Iris pigment epithelial cell (primary cell): ENCODE data around the gene AWAT1.
"Not testable (repeated sequence)": the region's sequence is repeated elsewhere in the genome, so short reads cannot be mapped to it uniquely, and the experiment has no call there.

Experiments used
- DNase-seq: peaks from one replicate; pipeline ENCODE4 v3.0.0-alpha.2; 2011; ENCODE audit warnings: low read depth

The AWAT1 gene

GRCh38 chrX:70234355-70234754 lies at the start of gene AWAT1:
Gene AWAT1 (plus strand): TSS chrX:70234655. CDS start chrX:70234696, 41 bp downstream.
- DNase-seq = no peak

GRCh38 chrX:70190225-70190624 lies 44.2 kb upstream of the AWAT1 start:
- no peak for DNase-seq

GRCh38 chrX:70196961-70197720 lies 37.3 kb upstream of the AWAT1 start:
- DNase-seq = peak; percentile 55

- no peak for DNase-seq
Observed at GRCh38 chrX:70201732-70202131, 32.7 kb upstream of the AWAT1 start.

- DNase-seq = peak; percentile 12
Observed at GRCh38 chrX:70208479-70208878, 26.0 kb upstream of the AWAT1 start.

- not testable (repeated sequence) for DNase-seq
Observed at GRCh38 chrX:70209570-70209969, 24.9 kb upstream of the AWAT1 start.

- peak; percentile 44 for DNase-seq
Observed at GRCh38 chrX:70219938-70220764, 14.3 kb upstream of the AWAT1 start.

- DNase-seq = no peak
Observed at GRCh38 chrX:70226048-70226447, 8.4 kb upstream of the AWAT1 start.

- DNase-seq = no peak
Observed at GRCh38 chrX:70226687-70227086, 7.8 kb upstream of the AWAT1 start.

- DNase-seq = no peak
Observed at GRCh38 chrX:70231666-70232065, 2.8 kb upstream of the AWAT1 start.

GRCh38 chrX:70240751-70241150 lies 6.3 kb downstream of the AWAT1 start:
- DNase-seq = no peak

GRCh38 chrX:70241501-70241900 lies 7.0 kb downstream of the AWAT1 start:
- DNase-seq = no peak

GRCh38 chrX:70243601-70244000 lies 9.1 kb downstream of the AWAT1 start:
- DNase-seq = not testable (repeated sequence)

GRCh38 chrX:70244881-70245280 lies 10.4 kb downstream of the AWAT1 start:
- DNase-seq = no peak

GRCh38 chrX:70247252-70247651 lies 12.8 kb downstream of the AWAT1 start:
- no peak for DNase-seq

GRCh38 chrX:70252491-70252890 lies 18.0 kb downstream of the AWAT1 start:
- DNase-seq = no peak

- peak; percentile 7 for DNase-seq
Observed at GRCh38 chrX:70253377-70254062, 19.1 kb downstream of the AWAT1 start.

GRCh38 chrX:70254063-70254400 lies 19.6 kb downstream of the AWAT1 start:
- DNase-seq = no peak

GRCh38 chrX:70254909-70255308 lies 20.5 kb downstream of the AWAT1 start:
- DNase-seq = no peak

GRCh38 chrX:70255452-70255851 lies 21.0 kb downstream of the AWAT1 start:
- no peak for DNase-seq

- no peak for DNase-seq
Observed at GRCh38 chrX:70257423-70258288, 23.2 kb downstream of the AWAT1 start.

- DNase-seq = no peak
Observed at GRCh38 chrX:70260104-70260503, 25.6 kb downstream of the AWAT1 start, which contains the start of gene P2RY4. Gene P2RY4 (minus strand): TSS chrX:70260204. CDS start chrX:70259624, 580 bp downstream.
